AG10803 (cell line): ENCODE measurements around the gene INTS4.

Source experiments
- DNase-seq: peaks from one replicate; pipeline ENCODE4 v3.0.0; 2010; ENCODE audit warnings: low read depth
- H3K4me3 ChIP-seq: 2 replicates; pipeline ENCODE4 v1.5.1; 2011; ENCODE audit warnings: mild to moderate bottlenecking, low read length, control low read depth
- CTCF ChIP-seq: conservative IDR thresholded peaks from 2 replicates; pipeline ENCODE4 v1.5.1; 2011; ENCODE audit warnings: mild to moderate bottlenecking, low read length, control low read depth, inconsistent platforms

Gene INTS4

GRCh38 chr11:78038697-78039313 lies 44.3 kb upstream of the INTS4 start:
- H3K4me3 ChIP-seq, result no peak overlapping the region
- DNase-seq, result no peak
- TF ChIP-seq CTCF, result no peak

GRCh38 chr11:78037825-78038620 lies 43.6 kb upstream of the INTS4 start:
- no peak overlapping the region for H3K4me3 ChIP-seq
- no peak for TF ChIP-seq CTCF
- DNase-seq, result no peak

GRCh38 chr11:78037056-78037455 lies 42.6 kb upstream of the INTS4 start:
- no peak overlapping the region for H3K4me3 ChIP-seq
- no peak for DNase-seq

GRCh38 chr11:78036313-78036712 lies 41.8 kb upstream of the INTS4 start:
- DNase-seq, result no peak
- no peak for TF ChIP-seq CTCF
- no peak overlapping the region for H3K4me3 ChIP-seq

More at GRCh38 chr11:78037056-78037455, 42.6 kb upstream of the INTS4 start:
- TF ChIP-seq CTCF, result no peak

- no peak overlapping the region for H3K4me3 ChIP-seq
- DNase-seq, result no peak
- no peak for TF ChIP-seq CTCF
Observed at GRCh38 chr11:78034623-78035022, 40.2 kb upstream of the INTS4 start.

- no peak overlapping the region for H3K4me3 ChIP-seq
- DNase-seq, result no peak
- TF ChIP-seq CTCF, result no peak
Observed at GRCh38 chr11:78033040-78033439, 38.6 kb upstream of the INTS4 start.

- DNase-seq, result no peak
- TF ChIP-seq CTCF, result no peak
- H3K4me3 ChIP-seq, result no peak overlapping the region
Observed at GRCh38 chr11:78032090-78032489, 37.6 kb upstream of the INTS4 start.
